GM12891 (cell line): ENCODE measurements around the gene FAM13B.
"Not testable (repeated sequence)": the region's sequence is repeated elsewhere in the genome, so short reads cannot be mapped to it uniquely, and the experiment has no call there.

Experiments used
- DNase-seq: peaks from one replicate; pipeline ENCODE4 v3.0.0; 2011; ENCODE audit warnings: low spot score; ENCODE audit not compliant: insufficient read length
- FAIRE-seq: peaks from 2 replicates; lab custom pipeline; 2011; peaks lifted over from hg19 to GRCh38; lab: Jason Lieb, UNC
- PAX5 ChIP-seq: IDR thresholded peaks from 2 replicates; pipeline ENCODE4 v1.6.1; 2011; ENCODE audit warnings: low read length, moderate library complexity, mild to moderate bottlenecking; ENCODE audit not compliant: insufficient read depth, severe bottlenecking
- POLR2A ChIP-seq: IDR thresholded peaks from 2 replicates; pipeline ENCODE4 v1.6.1; 2011; ENCODE audit warnings: low read depth, low read length, control low read depth
- POLR2AphosphoS5 ChIP-seq: IDR thresholded peaks from 2 replicates; pipeline ENCODE4 v1.6.1; 2011; ENCODE audit warnings: low read depth, low read length, control low read depth
- POU2F2 ChIP-seq: IDR thresholded peaks from 2 replicates; pipeline ENCODE4 v1.6.1; 2011; ENCODE audit warnings: low read depth, mild to moderate bottlenecking, control low read depth, low read length, moderate library complexity
- SPI1 ChIP-seq: IDR thresholded peaks from 2 replicates; pipeline ENCODE4 v1.6.1; 2011; ENCODE audit warnings: low read depth, low read length, control low read depth
- TAF1 ChIP-seq: IDR thresholded peaks from 2 replicates; pipeline ENCODE4 v1.6.1; 2011; ENCODE audit warnings: low read depth, low read length, control low read depth

FAM13B gene

GRCh38 chr5:137975208-137975607 lies 57.7 kb downstream of the FAM13B start:
- no peak for FAIRE-seq
- no peak for DNase-seq
- no peak for TF ChIP-seq POLR2A
- TF ChIP-seq POLR2AphosphoS5 = no peak
- no peak for TF ChIP-seq SPI1
- TF ChIP-seq TAF1 = no peak
- no peak for TF ChIP-seq POU2F2
- no peak for TF ChIP-seq PAX5

GRCh38 chr5:137970384-137970783 lies 62.5 kb downstream of the FAM13B start:
- FAIRE-seq, DNase-seq: not testable (repeated sequence)

GRCh38 chr5:137960819-137961218 lies 72.1 kb downstream of the FAM13B start:
- TF ChIP-seq POLR2A (no peak), POU2F2 (no peak), PAX5 (no peak), TAF1 (no peak), SPI1 (no peak)
- no peak for FAIRE-seq
- no peak for DNase-seq

- FAIRE-seq (no peak), DNase-seq (no peak)
- no peak for TF ChIP-seq POLR2A
- no peak for TF ChIP-seq POU2F2
- TF ChIP-seq PAX5 = no peak
- no peak for TF ChIP-seq TAF1
- TF ChIP-seq POLR2AphosphoS5 = no peak
- no peak for TF ChIP-seq SPI1
Observed at GRCh38 chr5:137960141-137960540, 72.7 kb downstream of the FAM13B start.

- FAIRE-seq (peak; percentile 75), DNase-seq (no peak)
- TF ChIP-seq PAX5 (no peak), SPI1 (no peak), TAF1 (no peak), POLR2AphosphoS5 (no peak), POLR2A (no peak), POU2F2 (no peak)
Observed at GRCh38 chr5:137959488-137959887, 73.4 kb downstream of the FAM13B start.

GRCh38 chr5:137957948-137958347 lies 74.9 kb downstream of the FAM13B start:
- DNase-seq (no peak), FAIRE-seq (no peak)
- no peak for TF ChIP-seq PAX5

GRCh38 chr5:137954131-137954879 lies 78.6 kb downstream of the FAM13B start:
- no peak for TF ChIP-seq TAF1
- no peak for TF ChIP-seq POU2F2
- TF ChIP-seq POLR2AphosphoS5 = no peak
- TF ChIP-seq PAX5 = no peak
- no peak for TF ChIP-seq SPI1
- TF ChIP-seq POLR2A = no peak
- no peak for DNase-seq
- no peak for FAIRE-seq

- FAIRE-seq (no peak), DNase-seq (no peak)
- TF ChIP-seq PAX5 = no peak
- no peak for TF ChIP-seq TAF1
- TF ChIP-seq SPI1 = no peak
- no peak for TF ChIP-seq POU2F2
- TF ChIP-seq POLR2A = no peak
- TF ChIP-seq POLR2AphosphoS5 = no peak
Observed at GRCh38 chr5:137945825-137946224, 87.1 kb downstream of the FAM13B start.

- not testable (repeated sequence) for DNase-seq, FAIRE-seq
Observed at GRCh38 chr5:137944280-137944679, 88.6 kb downstream of the FAM13B start.

GRCh38 chr5:137939331-137939730 lies 93.5 kb downstream of the FAM13B start:
- FAIRE-seq (no peak), DNase-seq (no peak)
- TF ChIP-seq TAF1 (no peak), PAX5 (no peak), POLR2AphosphoS5 (no peak), POU2F2 (no peak), SPI1 (no peak), POLR2A (no peak)

GRCh38 chr5:137938751-137939143 lies 94.1 kb downstream of the FAM13B start:
- no peak for DNase-seq
- TF ChIP-seq PAX5 = no peak
- no peak for TF ChIP-seq POLR2AphosphoS5
- TF ChIP-seq TAF1 = no peak
- no peak for FAIRE-seq
